Activated CD8-positive, alpha-beta memory T cell treated with anti-CD3 and anti-CD28 coated beads for 36 hours (primary cell): Measurements from ENCODE around the gene CACNG6. TPM values are rescaled to one million over a fixed set of nuclear protein-coding genes. Genes with fewer than 3 reads are reported as not detected.
"Not testable (repeated sequence)": the region's sequence is repeated elsewhere in the genome, so short reads cannot be mapped to it uniquely, and the experiment has no call there.

Source experiments
- CTCF ChIA-PET: fragments of 350-600 bp; sonication (Branson Sonifier 250); formaldehyde crosslinking; loops from one replicate; lab custom pipeline; 2021; ENCODE audit warnings: antibody characterized with exemption; lab: Charles Lee
- POLR2A ChIA-PET: fragments of 350-600 bp; sonication (Branson Sonifier 250); formaldehyde crosslinking; loops from one replicate; lab custom pipeline; 2021; ENCODE audit warnings: antibody characterized with exemption; lab: Charles Lee
- total RNA-seq, 2 experiments: library from RNA; stranded (reverse); gene quantifications; one replicate each; pipeline ENCODE4 v1.2.3, GENCODE V29; 2021

Gene CACNG6
- total RNA-seq, 2 experiments from 2014 or later = not detected

DNA sequence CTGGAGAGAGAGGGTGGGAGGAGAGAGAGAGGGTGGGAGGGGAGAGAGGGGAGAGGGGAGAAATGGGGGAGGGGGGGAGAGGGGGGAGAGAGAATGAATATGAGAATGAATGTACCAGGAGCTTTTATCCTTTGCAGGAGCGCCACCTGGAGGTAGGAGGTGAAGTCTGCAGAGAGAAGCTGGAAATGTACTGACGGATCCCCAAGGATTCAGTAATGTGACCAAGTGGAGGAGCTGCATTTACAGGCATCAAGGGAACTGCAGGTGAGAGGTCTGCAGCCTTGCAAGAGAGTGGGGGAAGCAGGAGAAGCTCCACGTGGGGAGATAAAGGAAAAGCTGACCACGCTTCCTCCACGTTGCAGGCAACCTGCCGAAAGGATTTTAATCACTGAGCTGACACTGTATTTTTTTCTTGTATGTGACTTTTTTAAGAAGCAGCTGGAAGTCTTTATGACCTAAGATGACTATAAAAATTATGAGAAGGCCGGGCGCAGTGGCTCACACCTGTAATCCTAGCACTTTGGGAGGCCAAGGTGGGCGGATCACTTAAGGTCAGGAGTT lies 38.6 kb downstream of the CACNG6 start:
- POLR2A ChIA-PET = interaction anchor here (0.7 kb wide), 1 partner anchor 123 kb away, joined by 3 read pairs; no protein-coding TSS in a partner anchor

DNA sequence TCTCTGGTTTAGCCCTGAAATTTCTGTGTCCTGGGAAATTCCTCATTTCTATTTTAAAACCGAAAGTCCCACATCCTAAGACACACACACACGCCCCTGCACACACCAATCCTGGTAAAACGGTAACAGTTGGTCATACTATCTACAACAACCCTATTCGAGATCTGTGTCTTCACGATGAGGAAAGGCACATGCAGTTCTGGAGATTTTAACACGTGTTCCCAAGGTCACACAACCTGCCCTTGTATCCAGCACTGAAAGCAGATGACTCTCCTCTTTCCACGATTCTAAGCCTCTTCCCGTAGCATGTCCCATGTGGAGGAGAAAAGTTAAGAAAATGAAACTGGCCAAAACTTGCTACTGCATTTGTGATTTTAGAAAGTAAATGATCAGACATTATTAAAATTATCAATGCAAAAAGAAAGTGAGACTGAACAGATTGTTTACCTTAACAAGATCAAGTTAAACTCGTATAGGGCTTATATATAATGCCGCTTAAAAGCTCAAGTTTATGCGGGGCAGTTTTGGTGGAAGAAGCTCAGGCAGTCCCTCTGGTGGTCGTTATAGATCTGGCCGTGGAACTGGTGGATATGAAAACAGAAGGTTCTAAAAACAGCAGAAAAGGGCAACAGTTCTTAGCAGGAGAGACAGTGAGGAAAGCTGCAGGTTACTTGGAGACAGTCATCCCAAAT lies 39.6 kb downstream of the CACNG6 start:
- ChIA-PET CTCF (interaction anchor here (0.8 kb wide), 1 partner anchor 16 kb away, joined by 3 read pairs; no protein-coding TSS in a partner anchor), POLR2A (no interaction called here)

More for the DNA sequence above, 38.6 kb downstream of the CACNG6 start:
- CTCF ChIA-PET = interaction anchor here (0.6 to 1.7 kb wide), 8 partner anchors 9 to 237 kb away, joined by 3 to 8 read pairs (median 3); no protein-coding TSS in a partner anchor

DNA sequence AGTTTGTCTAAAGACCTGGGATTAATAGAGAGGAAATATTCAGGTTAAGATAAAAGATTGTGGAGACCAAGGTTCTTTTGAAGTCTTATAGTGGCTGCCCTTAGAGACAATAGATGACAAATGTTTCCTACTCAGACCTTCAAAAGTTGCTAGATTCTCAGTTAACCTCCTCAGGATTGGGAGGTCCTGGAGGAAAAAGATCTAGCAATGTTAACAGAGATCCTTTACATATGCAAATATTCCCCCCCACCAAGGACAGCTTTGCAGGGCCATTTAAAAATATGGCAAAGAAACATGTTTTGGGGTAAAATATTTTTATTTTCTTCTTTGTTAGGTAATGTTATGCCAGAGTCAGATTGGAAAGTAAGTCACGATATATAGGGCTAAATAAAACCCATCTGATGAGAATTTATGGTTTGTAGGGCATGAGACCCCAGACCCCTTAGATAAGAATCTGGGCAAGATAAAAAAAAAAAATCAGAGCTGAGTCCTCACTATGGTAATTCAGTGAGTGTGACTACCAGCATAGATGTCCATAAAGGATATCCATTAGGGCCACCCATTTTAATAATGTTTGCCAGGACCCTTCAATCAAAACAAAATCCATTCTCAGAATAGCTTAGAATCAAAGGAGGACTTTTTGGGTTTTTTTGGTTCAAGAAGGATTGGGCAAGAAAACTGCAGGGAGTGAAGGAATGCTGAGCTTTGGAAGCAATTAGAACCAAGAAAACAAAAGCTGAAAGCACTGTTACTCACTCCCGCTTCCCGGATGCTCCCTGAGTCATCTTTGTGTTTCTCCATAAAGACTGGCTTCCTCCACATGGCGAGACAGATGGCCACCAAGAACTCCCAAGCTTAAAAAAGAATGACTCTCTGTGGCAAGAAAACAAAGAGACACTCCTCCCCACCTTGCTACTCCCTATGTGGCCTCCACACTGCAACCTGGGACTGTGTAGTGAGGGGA lies 44.1 kb downstream of the CACNG6 start:
- CTCF ChIA-PET = no interaction called here
- POLR2A ChIA-PET = interaction anchor here (0.7 kb wide), 1 partner anchor 1630 kb away, joined by 4 read pairs; no protein-coding TSS in a partner anchor

DNA sequence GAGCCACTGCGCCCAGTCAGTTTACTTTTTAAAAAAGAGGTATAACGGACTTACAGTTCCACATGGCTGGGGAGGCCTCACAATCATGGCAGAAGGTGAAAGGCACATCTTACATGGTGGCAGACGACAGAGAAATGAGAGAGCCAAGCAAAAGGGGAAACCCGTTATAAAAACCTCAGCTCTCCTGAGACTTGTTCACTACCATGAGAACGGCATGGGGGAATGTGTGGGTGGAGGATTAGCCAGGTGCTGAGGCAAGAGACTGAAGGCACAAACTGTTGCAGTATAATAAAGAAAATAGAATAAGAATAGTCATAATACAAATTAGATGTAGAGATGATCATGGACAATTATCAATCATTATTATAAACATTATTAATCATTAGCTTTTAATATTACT lies 45.1 kb downstream of the CACNG6 start:
- CTCF ChIA-PET = not testable (repeated sequence)

DNA sequence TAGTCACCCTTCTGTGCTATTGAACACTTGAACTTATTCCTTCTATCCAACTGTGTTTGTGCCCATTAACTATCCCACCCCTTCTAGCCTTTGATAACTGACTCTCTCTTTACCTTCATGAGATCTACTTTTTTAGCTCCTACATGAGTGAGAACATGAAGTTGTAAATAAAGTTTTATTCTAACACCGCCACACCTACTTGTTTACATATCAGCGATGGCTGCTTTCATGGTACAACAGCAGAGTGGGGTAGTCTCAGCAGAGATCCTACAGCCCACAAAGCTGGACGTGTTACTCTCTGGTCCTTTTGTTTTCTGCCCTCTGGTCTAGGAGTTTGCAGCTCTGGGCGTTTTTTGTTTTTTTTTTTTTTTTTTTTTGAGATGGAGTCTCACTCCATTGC lies 48.6 kb downstream of the CACNG6 start:
- ChIA-PET POLR2A (no interaction called here), CTCF (interaction anchor here (2.0 kb wide), 1 partner anchor 10 kb away, joined by 7 read pairs; no protein-coding TSS in a partner anchor)

More for the DNA sequence above, 45.1 kb downstream of the CACNG6 start:
- POLR2A ChIA-PET = not testable (repeated sequence)

DNA sequence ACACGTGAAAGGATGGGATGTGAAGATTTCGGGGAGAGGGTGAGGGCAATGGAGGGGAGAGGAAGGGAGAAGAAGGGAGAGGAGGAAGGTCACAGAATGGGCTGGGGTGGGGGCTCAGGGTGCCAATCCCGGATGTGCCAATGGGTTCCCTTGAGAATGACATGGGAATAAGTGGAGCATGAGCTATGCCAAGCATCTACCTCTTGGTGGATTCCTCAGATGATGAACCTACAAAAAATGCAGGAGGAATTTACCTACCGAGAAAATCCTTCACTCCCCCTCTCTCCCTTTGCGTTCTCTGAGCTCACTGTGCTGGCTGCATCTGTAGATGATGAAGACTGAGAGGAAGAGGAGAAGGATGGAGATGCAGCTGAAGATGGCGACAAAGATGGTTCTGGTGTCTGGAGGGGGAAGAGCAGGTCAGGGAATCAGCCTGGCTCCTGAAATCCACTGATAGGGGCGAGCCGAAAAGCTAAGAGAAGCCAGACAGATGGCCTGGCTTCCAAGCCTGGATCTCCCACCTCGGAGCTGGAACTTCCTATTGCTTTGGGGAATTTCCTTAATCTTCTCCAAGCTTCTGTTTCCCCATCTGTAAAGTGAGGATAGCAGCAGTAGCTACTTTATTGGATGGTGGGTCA lies 50.7 kb downstream of the CACNG6 start:
- ChIA-PET POLR2A (no interaction called here), CTCF (interaction anchor here (0.7 kb wide), 1 partner anchor 1394 kb away, joined by 3 read pairs; no protein-coding TSS in a partner anchor)

DNA sequence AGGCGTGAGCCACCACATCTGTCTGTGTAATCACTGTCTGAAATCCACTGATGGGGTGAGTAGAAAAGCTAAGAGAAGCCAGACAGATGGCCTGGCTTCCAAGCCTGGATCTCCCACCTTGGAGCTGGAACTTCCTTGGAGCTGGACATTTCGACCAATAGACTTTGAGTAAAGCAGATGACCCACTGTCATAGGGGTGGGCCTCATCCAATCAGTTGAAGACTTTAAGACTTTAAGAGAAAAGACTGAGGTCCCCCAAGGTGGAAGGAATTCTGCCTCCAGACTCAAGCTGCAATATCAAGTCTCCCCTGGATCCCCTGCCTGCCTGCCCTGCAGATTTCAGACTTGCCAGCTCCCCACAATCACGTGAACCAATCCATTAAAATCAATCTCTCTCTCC lies 51.6 kb downstream of the CACNG6 start:
- ChIA-PET POLR2A (no interaction called here), CTCF (interaction anchor here (0.9 kb wide), 1 partner anchor 19 kb away, joined by 3 read pairs; no protein-coding TSS in a partner anchor)

DNA sequence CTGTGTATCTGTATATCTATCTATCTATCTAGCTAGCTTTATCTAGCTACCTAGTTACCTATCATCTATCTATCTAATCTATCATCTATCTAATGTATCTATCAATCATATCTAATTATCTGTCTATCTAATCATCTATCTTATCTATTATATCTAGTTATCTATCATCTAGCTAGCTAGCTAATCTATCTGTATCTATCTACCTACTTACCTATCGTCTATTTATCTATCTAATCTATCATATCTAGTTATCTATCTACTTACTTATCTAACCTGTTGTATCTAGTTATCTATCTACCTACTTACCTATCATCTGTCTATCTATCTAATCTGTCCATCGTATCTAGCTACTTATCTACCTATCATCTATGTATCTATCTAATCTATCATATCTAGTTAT lies 54.3 kb downstream of the CACNG6 start:
- POLR2A ChIA-PET = no interaction called here
- CTCF ChIA-PET = no interaction called here

DNA sequence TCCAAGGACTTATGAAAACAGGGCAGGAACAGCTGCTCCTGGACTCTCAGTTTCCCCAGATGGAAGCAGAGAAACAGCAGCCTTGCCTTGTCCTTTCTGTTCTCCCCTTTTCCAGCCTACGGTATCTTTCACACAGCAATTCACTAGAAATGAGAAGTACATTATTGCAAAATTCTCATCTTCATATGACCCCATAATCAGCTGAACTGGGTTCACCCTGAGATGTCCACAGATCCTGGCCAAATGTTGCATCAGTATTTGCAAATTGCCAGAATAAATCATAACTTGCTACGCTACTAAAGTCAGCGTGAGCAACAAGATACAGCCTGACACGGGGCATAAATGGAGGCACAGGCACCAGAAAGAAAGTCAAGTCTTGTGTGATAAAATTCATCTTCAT lies 56.2 kb downstream of the CACNG6 start:
- ChIA-PET POLR2A (no interaction called here), CTCF (interaction anchor here (0.5 kb wide), 1 partner anchor 255 kb away, joined by 3 read pairs; no protein-coding TSS in a partner anchor)

Other genes with a start within 250 kb of the CACNG6 start
- gene NLRP12, start 167.3 kb upstream of the CACNG6 start, total RNA-seq = not detected
- 10 to 100 TPM; 44.1 to 45.2 TPM for gene MYADM, start 123.8 kb upstream of the CACNG6 start, total RNA-seq
- gene PRKCG, start 109.4 kb upstream of the CACNG6 start, total RNA-seq = not detected
- gene CACNG7, start 82.4 kb upstream of the CACNG6 start, total RNA-seq = not detected
- not detected for gene CACNG8, start 28.7 kb upstream of the CACNG6 start, total RNA-seq
- not detected for gene VSTM1, start 72.3 kb downstream of the CACNG6 start, total RNA-seq
- gene TARM1, start 89.7 kb downstream of the CACNG6 start, total RNA-seq = not detected
- gene OSCAR, start 109.2 kb downstream of the CACNG6 start, total RNA-seq = under 1 TPM; 0.27 to 0.29 TPM
- 100 to 1,000 TPM; 104 to 110 TPM for gene NDUFA3, start 111.2 kb downstream of the CACNG6 start, total RNA-seq
- gene TFPT, start 124.0 kb downstream of the CACNG6 start, total RNA-seq = 10 to 100 TPM; 34.9 to 36.6 TPM
- 100 to 1,000 TPM; 123 to 124 TPM for gene PRPF31, start 124.1 kb downstream of the CACNG6 start, total RNA-seq
- 10 to 100 TPM; 65.2 to 68.5 TPM for gene CNOT3, start 146.1 kb downstream of the CACNG6 start, total RNA-seq
- gene LENG1, start 168.1 kb downstream of the CACNG6 start, total RNA-seq = 1 to 10 TPM; 3.9 to 5.3 TPM
- gene TMC4, start 181.5 kb downstream of the CACNG6 start, total RNA-seq = not detected
- 100 to 1,000 TPM; 119 to 120 TPM for gene MBOAT7, start 197.9 kb downstream of the CACNG6 start, total RNA-seq
- 10 to 100 TPM; 21.7 to 22.9 TPM for gene TSEN34, start 199.7 kb downstream of the CACNG6 start, total RNA-seq
- 1,000 to 10,000 TPM; 1,671 to 1,692 TPM for gene RPS9, start 209.2 kb downstream of the CACNG6 start, total RNA-seq
- gene LILRB3, start 231.4 kb downstream of the CACNG6 start, total RNA-seq = not detected